Heart left ventricle (tissue), 13 donors: ENCODE measurements around the gene HMX1.

Experiments
- POLR2A ChIP-seq, 2 donors: fragments of 450-650 bp; IDR thresholded peaks; one replicate each; pipeline ENCODE4 v1.6.1; 2017; ENCODE audit warnings: antibody characterized with exemption in 2 of 2, mild to moderate bottlenecking in 2 of 2, moderate library complexity in 2 of 2
- TF ChIP-seq, protein P1 (sequence below), 12 donors: fragments of 200-600 bp; sonication (generic) in 4 of 12; IDR thresholded peaks; one replicate each; pipeline versions ENCODE4 v1.5.0 to v1.8.0; 2018 to 2022; ENCODE audit warnings: antibody characterized with exemption in 12 of 12, mild to moderate bottlenecking in 5 of 12
- donor health status: ischemic (EF 13 %, LVEDD 7.1; RV severe dilation, severe dysfunction).
- donor health status: DM: no; HTN: yes; CAD: no.
- donor health status: DM: no; HTN: no; CAD: no.
- donor health status: ischemic (EF 25% LVEDD 6.9; RV normal size, moderate dysfunction).
- donor health status: ischemic (EF 25% LVEDD 5.7; RV mildly dilated, moderate dysfunction).
- donor health status: ischemic (EF 35%, LVEDD 5.7; RV mildly dilated, moderate dysfunction).
- donor health status: nonischemic (EF 11% LVEDD 7.7; RV severe dilation, severe dysfunction).
- donor health status: DM: yes; HTN: yes; CAD: no.
- donor health status: PGD.
- donor health status: ischemic (EF 29% LVEDD 5.4; RV normal size, mild dysfunction).
- donor health status: nonischemic (EF 23%, LVEDD 6.1; RV moderate dilation, normal function).

DNA sequence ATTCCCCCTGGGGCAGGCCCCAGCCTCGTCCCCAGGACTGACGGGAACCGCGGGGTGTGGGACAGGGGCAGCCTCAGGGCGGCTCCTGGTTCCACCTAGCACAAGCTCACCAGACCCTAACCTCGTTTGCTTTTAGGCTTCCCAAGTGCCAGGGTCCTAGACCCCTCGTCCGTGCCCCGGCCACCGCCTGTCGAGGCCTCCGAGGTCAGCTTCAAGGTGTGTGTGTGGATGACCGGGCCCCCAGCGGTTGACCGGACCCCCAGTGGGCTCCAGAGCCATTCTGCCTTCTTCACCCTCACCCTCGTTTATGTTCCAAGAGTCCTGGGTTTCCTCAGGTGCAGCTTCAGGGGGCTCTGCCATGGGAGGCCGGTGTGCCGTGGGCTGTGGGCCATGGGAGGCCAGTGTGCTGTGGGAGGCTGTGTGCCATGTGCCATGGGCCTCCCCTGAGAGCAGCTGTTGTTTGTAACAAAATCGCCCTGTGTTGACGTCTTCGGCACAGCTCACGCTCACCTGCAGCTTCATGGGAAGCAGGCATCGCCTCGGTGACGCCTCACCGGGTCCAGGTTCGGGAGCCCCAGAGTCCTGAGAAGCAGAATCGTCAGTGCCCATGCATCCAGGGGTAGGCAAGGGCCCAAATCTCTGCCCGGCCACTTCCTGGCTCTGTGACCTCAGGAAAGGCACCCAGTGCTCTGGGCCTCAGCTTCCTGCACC, 43.0 kb upstream of the HMX1 start:
- no peak for TF ChIP-seq POLR2A (IDR thresholded peaks at IDR 0.05)
- TF ChIP-seq, protein P1, sequence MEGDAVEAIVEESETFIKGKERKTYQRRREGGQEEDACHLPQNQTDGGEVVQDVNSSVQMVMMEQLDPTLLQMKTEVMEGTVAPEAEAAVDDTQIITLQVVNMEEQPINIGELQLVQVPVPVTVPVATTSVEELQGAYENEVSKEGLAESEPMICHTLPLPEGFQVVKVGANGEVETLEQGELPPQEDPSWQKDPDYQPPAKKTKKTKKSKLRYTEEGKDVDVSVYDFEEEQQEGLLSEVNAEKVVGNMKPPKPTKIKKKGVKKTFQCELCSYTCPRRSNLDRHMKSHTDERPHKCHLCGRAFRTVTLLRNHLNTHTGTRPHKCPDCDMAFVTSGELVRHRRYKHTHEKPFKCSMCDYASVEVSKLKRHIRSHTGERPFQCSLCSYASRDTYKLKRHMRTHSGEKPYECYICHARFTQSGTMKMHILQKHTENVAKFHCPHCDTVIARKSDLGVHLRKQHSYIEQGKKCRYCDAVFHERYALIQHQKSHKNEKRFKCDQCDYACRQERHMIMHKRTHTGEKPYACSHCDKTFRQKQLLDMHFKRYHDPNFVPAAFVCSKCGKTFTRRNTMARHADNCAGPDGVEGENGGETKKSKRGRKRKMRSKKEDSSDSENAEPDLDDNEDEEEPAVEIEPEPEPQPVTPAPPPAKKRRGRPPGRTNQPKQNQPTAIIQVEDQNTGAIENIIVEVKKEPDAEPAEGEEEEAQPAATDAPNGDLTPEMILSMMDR (IDR thresholded peaks at IDR 0.05), result no peak
